Caco-2 (cell line): Measurements from ENCODE around the gene TUB. TPM values are rescaled to one million over a fixed set of nuclear protein-coding genes. Genes with fewer than 3 reads are reported as not detected.

Experiments used
- BruUV-seq: library from RNA; stranded (reverse); fragments of 400-500 nt; replicated peaks from 2 replicates; lab custom pipeline; 2021; lab: Mats Ljungman, UMichigan
- CTCF ChIA-PET: fragments of 300-600 bp; sonication (Branson Sonifier 250); formaldehyde crosslinking; loops from one replicate; lab custom pipeline; 2022; ENCODE audit warnings: antibody characterized with exemption; lab: Charles Lee
- POLR2A ChIA-PET: fragments of 300-600 bp; sonication (Branson Sonifier 250); formaldehyde crosslinking; loops from one replicate; lab custom pipeline; 2022; ENCODE audit warnings: antibody characterized with exemption; lab: Charles Lee
- DNase-seq, 2 experiments: peaks; one replicate each; pipeline versions ENCODE4 v3.0.0 to v3.0.0-alpha.2; 2020 to 2022
- H3K27me3 ChIP-seq: replicated peaks from 2 replicates; pipeline ENCODE4 v1.6.0; 2011; ENCODE audit warnings: low read length; ENCODE audit not compliant: control insufficient read depth, insufficient read depth
- H3K36me3 ChIP-seq: 2 replicates; pipeline ENCODE4 v1.5.1; 2011; ENCODE audit warnings: low read length; ENCODE audit not compliant: control insufficient read depth, insufficient read depth
- H3K4me1 ChIP-seq: fragments of 250-450 bp; sonication (Bioruptor Pico); 2 replicates; pipeline ENCODE4 v1.5.1; 2020; ENCODE audit warnings: mild to moderate bottlenecking
- H3K4me3 ChIP-seq: 2 replicates; pipeline ENCODE4 v1.5.1; 2011; ENCODE audit warnings: low read depth, mild to moderate bottlenecking, control low read depth, low read length
- H3K9me3 ChIP-seq: fragments of 250-450 bp; sonication (Bioruptor Pico); 2 replicates; pipeline ENCODE4 v1.5.1; 2020; ENCODE audit warnings: mild to moderate bottlenecking, moderate library complexity
- H3K27ac Mint-ChIP-seq: one replicate; pipeline ENCODE4 v1.8.0; 2022; ENCODE audit warnings: mixed read lengths; ENCODE audit not compliant: unreplicated experiment
- H3K27me3 Mint-ChIP-seq: one replicate; pipeline ENCODE4 v1.8.0; 2022; ENCODE audit warnings: mixed read lengths; ENCODE audit not compliant: insufficient read depth, unreplicated experiment
- H3K36me3 Mint-ChIP-seq: one replicate; pipeline ENCODE4 v1.8.0; 2022; ENCODE audit warnings: mild to moderate bottlenecking, mixed read lengths; ENCODE audit not compliant: insufficient read depth, unreplicated experiment
- H3K4me1 Mint-ChIP-seq: one replicate; pipeline ENCODE4 v1.8.0; 2022; ENCODE audit warnings: low read depth, mixed read lengths; ENCODE audit not compliant: unreplicated experiment
- H3K4me3 Mint-ChIP-seq: one replicate; pipeline ENCODE4 v1.8.0; 2022; ENCODE audit warnings: mild to moderate bottlenecking, moderate library complexity, mixed read lengths; ENCODE audit not compliant: unreplicated experiment
- H3K9me3 Mint-ChIP-seq: one replicate; pipeline ENCODE4 v1.8.0; 2022; ENCODE audit warnings: mixed read lengths; ENCODE audit not compliant: unreplicated experiment
- CTCF ChIP-seq, 2 experiments: fragments of 200-600 bp in 1 of 2; IDR thresholded peaks; 1 replicate in 1 of 2; 2 replicates in 1 of 2; pipeline versions ENCODE4 v1.5.1 to v1.8.0; 2011 to 2022; ENCODE audit warnings: antibody characterized with exemption in 1 of 2, control low read depth in 1 of 2, inconsistent platforms in 1 of 2, low read depth in 1 of 2, low read length in 1 of 2, mild to moderate bottlenecking in 1 of 2, moderate library complexity in 1 of 2; ENCODE audit not compliant: insufficient read depth in 1 of 2, severe bottlenecking in 1 of 2, unreplicated experiment in 1 of 2
- intact Hi-C: fragments of 100-400 bp; cut with micrococcal nuclease; formaldehyde crosslinking; loops from one replicate; pipeline ENCODE4 v1.10.0; 2022; ENCODE audit not compliant: unreplicated experiment
- total RNA-seq: library from RNA; stranded (reverse); gene quantifications from 2 replicates; pipeline ENCODE4 v1.2.3, GENCODE V29; 2022

Gene TUB
- total RNA-seq, 1 experiment from 2014 or later: not detected

- H3K4me1 Mint-ChIP-seq: no peaks in the 10 kb centered on the region
- no peaks in the 10 kb centered on the region for H3K9me3 ChIP-seq
- H3K4me1 ChIP-seq: no peaks in the 10 kb centered on the region
- H3K4me3 Mint-ChIP-seq: no peak overlapping the region
- H3K36me3 ChIP-seq: no peaks in the 10 kb centered on the region
- no peak overlapping the region for H3K4me3 ChIP-seq
- peaks cover 2% of the 10 kb centered on the region; the same call in 1 of the 2 replicates for H3K27me3 ChIP-seq
- DNase-seq: no peak
- H3K27me3 Mint-ChIP-seq: peaks cover 9% of the 10 kb centered on the region
- no TSS peak for BruUV-seq
- no peaks in the 10 kb centered on the region for H3K9me3 Mint-ChIP-seq
- POLR2A ChIA-PET: no interaction called here
- H3K36me3 Mint-ChIP-seq: no peaks in the 10 kb centered on the region
- intact Hi-C loops: no loop called here
- H3K27ac Mint-ChIP-seq: no peak overlapping the region
- TF ChIP-seq CTCF (IDR thresholded peaks at IDR 0.05; ENCODE audit: insufficient read depth in 1 of 2, low read depth in 1 of 2, low read length in 1 of 2, severe bottlenecking in 1 of 2, unreplicated experiment in 1 of 2): no peak
- CTCF ChIA-PET: interaction anchor here (0.5 to 4.6 kb wide), 3 partner anchors 11 to 81 kb away, joined by 3 to 23 read pairs (median 3); no protein-coding TSS in a partner anchor
These were observed 6.7 kb downstream of the TUB start for GRCh38 chr11:8087756-8088155.

GRCh38 chr11:8089791-8090510 lies 8.9 kb downstream of the TUB start:
- intact Hi-C loops: loop anchor here (10.0 kb wide), 2 partner anchors 395 to 995 kb away; no protein-coding TSS in a partner anchor
- H3K4me3 ChIP-seq: no peak overlapping the region
- DNase-seq: no peak
- no peaks in the 10 kb centered on the region for H3K36me3 ChIP-seq
- H3K27me3 ChIP-seq: peaks cover 2% of the 10 kb centered on the region; the same call in 1 of the 2 replicates
- BruUV-seq: no TSS peak
- no peaks in the 10 kb centered on the region for H3K9me3 Mint-ChIP-seq
- no peaks in the 10 kb centered on the region for H3K9me3 ChIP-seq
- no peaks in the 10 kb centered on the region for H3K4me1 ChIP-seq
- POLR2A ChIA-PET: no interaction called here
- H3K27ac Mint-ChIP-seq: no peak overlapping the region
- CTCF ChIA-PET: interaction anchor here (1.0 to 7.9 kb wide), 7 partner anchors 9 to 264 kb away, joined by 3 to 77 read pairs (median 6); no protein-coding TSS in a partner anchor
- no peak for TF ChIP-seq CTCF (IDR thresholded peaks at IDR 0.05; ENCODE audit: insufficient read depth in 1 of 2, low read depth in 1 of 2, low read length in 1 of 2, severe bottlenecking in 1 of 2, unreplicated experiment in 1 of 2)
- peaks cover 6% of the 10 kb centered on the region for H3K27me3 Mint-ChIP-seq
- H3K36me3 Mint-ChIP-seq: no peaks in the 10 kb centered on the region
- H3K4me1 Mint-ChIP-seq: no peaks in the 10 kb centered on the region
- H3K4me3 Mint-ChIP-seq: no peak overlapping the region

DNA sequence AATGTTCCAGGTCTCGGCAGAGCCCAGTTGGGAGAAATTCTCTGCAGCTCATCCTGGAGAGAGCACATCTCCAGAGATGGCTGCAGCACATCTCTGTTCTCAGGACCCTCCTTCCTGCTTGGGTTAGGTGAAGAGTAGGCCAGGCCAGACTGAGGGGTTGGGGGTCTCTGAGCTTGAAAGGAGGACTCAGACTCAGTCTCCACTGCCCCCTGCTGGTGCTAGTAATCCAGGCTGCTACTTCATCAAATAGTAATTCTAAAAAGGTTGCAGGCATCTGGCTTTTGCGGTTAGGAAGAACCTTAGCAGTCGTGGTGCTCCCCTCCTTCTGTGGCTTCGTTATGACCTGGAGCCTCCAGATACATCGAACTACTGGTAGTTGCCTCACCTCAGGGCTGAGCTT lies 9.7 kb downstream of the TUB start:
- H3K9me3 Mint-ChIP-seq: no peaks in the 10 kb centered on the region
- ChIA-PET CTCF (interaction anchor here (1.0 to 7.9 kb wide), 7 partner anchors 8 to 264 kb away, joined by 3 to 77 read pairs (median 6); no protein-coding TSS in a partner anchor), POLR2A (no interaction called here)
- H3K4me1 Mint-ChIP-seq: no peaks in the 10 kb centered on the region
- Histone ChIP-seq H3K4me1 (no peaks in the 10 kb centered on the region), H3K4me3 (no peak overlapping the region), H3K27me3 (peaks cover 2% of the 10 kb centered on the region; the same call in 1 of the 2 replicates), H3K9me3 (no peaks in the 10 kb centered on the region), H3K36me3 (no peaks in the 10 kb centered on the region)
- H3K4me3 Mint-ChIP-seq: no peak overlapping the region
- H3K36me3 Mint-ChIP-seq: no peaks in the 10 kb centered on the region
- no TSS peak for BruUV-seq
- peaks cover 4% of the 10 kb centered on the region for H3K27me3 Mint-ChIP-seq
- H3K27ac Mint-ChIP-seq: no peak overlapping the region
- DNase-seq: peak in 1 of 2 experiments; percentile 30
- intact Hi-C loops: loop anchor here (10.0 kb wide), 2 partner anchors 396 to 996 kb away; no protein-coding TSS in a partner anchor
- peak; percentile 32 to 45 for TF ChIP-seq CTCF (IDR thresholded peaks at IDR 0.05; ENCODE audit: insufficient read depth in 1 of 2, low read depth in 1 of 2, low read length in 1 of 2, severe bottlenecking in 1 of 2, unreplicated experiment in 1 of 2)
